ENCODE measurements around the gene AP2S1. TPM values are rescaled to one million over a fixed set of nuclear protein-coding genes. Genes with fewer than 3 reads are reported as not detected.

The AP2S1 gene
- polyA plus RNA-seq, 2 of the 4 experiments (the other 2 are of a cell fraction) = 150 to 329 TPM

GRCh38 chr19:46828484-46828883 lies 22.2 kb downstream of the AP2S1 start:
- no peak for DNase-seq (ENCODE audit: low read depth in 1 of 2, low spot score in 1 of 2)
- ChIA-PET POLR2A (interaction anchor here (1.0 kb wide), 1 partner anchor 40 kb away, joined by 6 read pairs; the partner anchor contains the start of gene SLC1A5), CTCF (interaction anchor here (0.6 to 44.5 kb wide), 10 partner anchors 10 to 936 kb away, joined by 3 to 1222 read pairs (median 5); no protein-coding TSS in a partner anchor)
- H3K9me3 ChIP-seq = no peaks in the 10 kb centered on the region
- no peak overlapping the region for H3K4me3 ChIP-seq
- TF ChIP-seq NR3C1 (IDR thresholded peaks at IDR 0.05) (no peak), FOSL2 (IDR thresholded peaks at IDR 0.05) (no peak), FOSL2 (CRISPR knock-in tag; IDR thresholded peaks at IDR 0.05) (peak; percentile 21; the same call in 1 of the 2 replicates), GATA3 (IDR thresholded peaks at IDR 0.05; ENCODE audit: borderline replicate concordance) (no peak), POLR2A (IDR thresholded peaks at IDR 0.05; ENCODE audit: low read length) (no peak), RARB (CRISPR knock-in tag; IDR thresholded peaks at IDR 0.05) (no peak)
- TF ChIP-seq, protein P1, sequence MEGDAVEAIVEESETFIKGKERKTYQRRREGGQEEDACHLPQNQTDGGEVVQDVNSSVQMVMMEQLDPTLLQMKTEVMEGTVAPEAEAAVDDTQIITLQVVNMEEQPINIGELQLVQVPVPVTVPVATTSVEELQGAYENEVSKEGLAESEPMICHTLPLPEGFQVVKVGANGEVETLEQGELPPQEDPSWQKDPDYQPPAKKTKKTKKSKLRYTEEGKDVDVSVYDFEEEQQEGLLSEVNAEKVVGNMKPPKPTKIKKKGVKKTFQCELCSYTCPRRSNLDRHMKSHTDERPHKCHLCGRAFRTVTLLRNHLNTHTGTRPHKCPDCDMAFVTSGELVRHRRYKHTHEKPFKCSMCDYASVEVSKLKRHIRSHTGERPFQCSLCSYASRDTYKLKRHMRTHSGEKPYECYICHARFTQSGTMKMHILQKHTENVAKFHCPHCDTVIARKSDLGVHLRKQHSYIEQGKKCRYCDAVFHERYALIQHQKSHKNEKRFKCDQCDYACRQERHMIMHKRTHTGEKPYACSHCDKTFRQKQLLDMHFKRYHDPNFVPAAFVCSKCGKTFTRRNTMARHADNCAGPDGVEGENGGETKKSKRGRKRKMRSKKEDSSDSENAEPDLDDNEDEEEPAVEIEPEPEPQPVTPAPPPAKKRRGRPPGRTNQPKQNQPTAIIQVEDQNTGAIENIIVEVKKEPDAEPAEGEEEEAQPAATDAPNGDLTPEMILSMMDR (IDR thresholded peaks at IDR 0.05) = no peak
- 91% methylated on average over 5 of the region's 5 CpGs for WGBS (ENCODE audit: missing lambda C conversion rate)
- no peak for FAIRE-seq
- ATAC-seq = no peak
- no peak overlapping the region for H3K4me2 ChIP-seq
- peaks cover 10% of the 10 kb centered on the region for H3K4me1 ChIP-seq
- no peak overlapping the region for H3K27ac ChIP-seq

- ATAC-seq (no peak), DNase-seq (ENCODE audit: low read depth in 1 of 2, low spot score in 1 of 2) (no peak)
- POLR2A ChIA-PET = interaction anchor here (1.0 kb wide), 1 partner anchor 37 kb away, joined by 4 read pairs; the partner anchor contains the start of gene SLC1A5
Measured at GRCh38 chr19:46825731-46826055, 25.0 kb downstream of the AP2S1 start.

DNA sequence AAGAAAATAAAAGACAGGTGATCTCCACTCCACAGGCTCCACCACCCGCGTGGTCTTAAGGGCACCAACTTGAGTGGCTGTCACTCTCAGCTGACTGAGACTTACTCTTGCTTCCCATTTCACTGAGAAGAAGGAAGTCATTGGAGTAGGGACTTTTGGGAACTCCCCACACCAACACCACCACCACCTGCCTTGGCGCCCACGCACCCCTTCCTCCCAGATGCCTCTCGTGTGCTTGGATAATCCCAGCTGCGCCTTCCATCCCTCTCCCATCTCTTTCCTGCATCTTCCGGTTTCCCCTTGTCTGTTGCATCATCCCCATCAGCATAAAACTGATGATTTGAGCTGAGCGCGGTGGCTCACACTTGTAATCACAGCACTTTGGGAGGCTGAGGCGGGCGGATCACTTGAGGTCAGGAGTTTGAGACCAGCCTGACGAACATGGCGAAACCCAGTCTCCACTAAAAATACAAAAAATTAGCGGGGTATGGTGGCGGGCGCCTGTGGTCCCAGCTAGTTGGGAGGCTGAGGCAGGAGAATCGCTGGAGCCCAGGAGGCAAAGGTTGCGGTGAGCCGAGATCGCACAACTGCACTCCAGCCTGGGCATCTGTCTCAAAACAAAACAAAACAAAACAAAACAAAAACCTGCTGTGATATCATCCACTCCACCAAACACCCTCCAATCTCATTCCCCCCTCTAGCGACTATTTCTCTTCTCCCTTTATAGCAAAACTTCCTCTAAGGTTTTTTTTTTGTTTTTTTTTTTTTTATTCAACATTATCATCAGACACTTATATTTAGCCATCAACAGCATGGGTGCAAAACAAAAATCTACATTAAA lies 25.5 kb downstream of the AP2S1 start:
- ATAC-seq (no peak), FAIRE-seq (no peak)
- 87% methylated on average over 21 of the region's 21 CpGs for WGBS (ENCODE audit: missing lambda C conversion rate)
- TF ChIP-seq RARB (CRISPR knock-in tag; IDR thresholded peaks at IDR 0.05) = no peak
- no peak for TF ChIP-seq HOXB13 (CRISPR knock-in tag; IDR thresholded peaks at IDR 0.05; ENCODE audit: low read depth)
- TF ChIP-seq, protein P2, sequence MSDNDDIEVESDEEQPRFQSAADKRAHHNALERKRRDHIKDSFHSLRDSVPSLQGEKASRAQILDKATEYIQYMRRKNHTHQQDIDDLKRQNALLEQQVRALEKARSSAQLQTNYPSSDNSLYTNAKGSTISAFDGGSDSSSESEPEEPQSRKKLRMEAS (IDR thresholded peaks at IDR 0.05) = no peak
- TF ChIP-seq NR3C1 (IDR thresholded peaks at IDR 0.05) = no peak
- no peak for TF ChIP-seq REST (IDR thresholded peaks at IDR 0.05)
- no peak for TF ChIP-seq ESRRA (IDR thresholded peaks at IDR 0.05; ENCODE audit: borderline replicate concordance, low read length)
- TF ChIP-seq POLR2A (IDR thresholded peaks at IDR 0.05; ENCODE audit: low read length) = no peak
- TF ChIP-seq, protein P1 (IDR thresholded peaks at IDR 0.05) = peak; percentile 20; the same call in 2 of the 3 replicates
- TF ChIP-seq ZSCAN20 (CRISPR knock-in tag; IDR thresholded peaks at IDR 0.05) = no peak
- no peak for TF ChIP-seq SREBF2 (IDR thresholded peaks at IDR 0.05)
- no peak for TF ChIP-seq TP53 (CRISPR knock-in tag; IDR thresholded peaks at IDR 0.05)
- TF ChIP-seq CBX8 (IDR thresholded peaks at IDR 0.05) = no peak
- no peak for TF ChIP-seq JUN (IDR thresholded peaks at IDR 0.05)
- TF ChIP-seq FOSB (CRISPR knock-in tag; IDR thresholded peaks at IDR 0.05) = no peak
- TF ChIP-seq KDM1A (IDR thresholded peaks at IDR 0.05; ENCODE audit: low read depth) = no peak
- no peak for TF ChIP-seq ZC3H11A (IDR thresholded peaks at IDR 0.05)

More at GRCh38 chr19:46825731-46826055, 25.0 kb downstream of the AP2S1 start:
- CTCF ChIA-PET = interaction anchor here (0.8 to 44.5 kb wide), 6 partner anchors 8 to 65 kb away, joined by 4 to 1222 read pairs (median 9); partner anchors contain the start of gene SLC1A5
- H3K4me2 ChIP-seq = no peak overlapping the region
- 90% methylated on average over 5 of the region's 5 CpGs for WGBS (ENCODE audit: missing lambda C conversion rate)
- TF ChIP-seq, protein P1 (IDR thresholded peaks at IDR 0.05) = no peak; the same call in 2 of the 3 replicates
- TF ChIP-seq RAD21 (conservative IDR thresholded peaks at IDR 0.05 in 1 of 2, IDR thresholded peaks at IDR 0.05 in 1 of 2) = 0 out of 5 replicates have a peak, but pooled peaks of 1 of the 2 experiments have one; percentile 8
- no peak overlapping the region for H3K27ac ChIP-seq
- no peak for FAIRE-seq
- H3K4me1 ChIP-seq = peaks cover 10% of the 10 kb centered on the region
- H3K4me3 ChIP-seq = no peak overlapping the region
- H3K9me3 ChIP-seq = no peaks in the 10 kb centered on the region

More for the DNA sequence above, 25.5 kb downstream of the AP2S1 start:
- peak in 1 of 2 experiments; percentile 41 for DNase-seq (ENCODE audit: low read depth in 1 of 2, low spot score in 1 of 2)
- ChIA-PET CTCF (interaction anchor here (0.8 to 44.5 kb wide), 7 partner anchors 9 to 65 kb away, joined by 3 to 1222 read pairs (median 8); partner anchors contain the start of gene SLC1A5), POLR2A (interaction anchor here (1.0 kb wide), 1 partner anchor 36 kb away, joined by 4 read pairs; the partner anchor contains the start of gene SLC1A5)
- Histone ChIP-seq H3K4me2 (no peak overlapping the region), H3K4me3 (no peak overlapping the region), H3K9me3 (no peaks in the 10 kb centered on the region), H3K27ac (no peak overlapping the region), H3K4me1 (peaks cover 10% of the 10 kb centered on the region)

Data from A549 (cell line).